Effector memory CD8-positive, alpha-beta T cell (primary cell): ENCODE data around the gene ZPR1.

ENCODE experiments used
- ATAC-seq: fragments of 150-1000 bp; cut with Tn5 transposase; replicated peaks from 2 replicates; pipeline ENCODE4 v1.10.0; 2021; ENCODE audit warnings: mild to moderate bottlenecking, moderate library complexity
- DNase-seq, 3 experiments: peaks; one replicate each; pipeline ENCODE4 v3.0.0; 2021
- H3K27ac Mint-ChIP-seq, 2 donors: one replicate each; pipeline ENCODE4 v1.8.0; 2022; ENCODE audit warnings: mild to moderate bottlenecking in 2 of 2, mixed read lengths in 2 of 2, moderate library complexity in 2 of 2
- H3K27me3 Mint-ChIP-seq, 2 donors: one replicate each; pipeline ENCODE4 v1.8.0; 2022; ENCODE audit warnings: mixed read lengths in 2 of 2
- H3K36me3 Mint-ChIP-seq: one replicate; pipeline ENCODE4 v1.8.0; 2022; ENCODE audit warnings: mild to moderate bottlenecking, moderate library complexity, mixed read lengths; ENCODE audit not compliant: insufficient read depth
- H3K4me1 Mint-ChIP-seq, 2 donors: one replicate each; pipeline ENCODE4 v1.8.0; 2022; ENCODE audit warnings: low read depth in 2 of 2, mixed read lengths in 2 of 2
- H3K4me3 Mint-ChIP-seq, 2 donors: one replicate each; pipeline ENCODE4 v1.8.0; 2022; ENCODE audit warnings: mild to moderate bottlenecking in 2 of 2, mixed read lengths in 2 of 2, moderate library complexity in 2 of 2
- H3K9me3 Mint-ChIP-seq, 2 donors: one replicate each; pipeline ENCODE4 v1.8.0; 2022; ENCODE audit warnings: mixed read lengths in 2 of 2

Gene ZPR1

GRCh38 chr11:116829525-116830183 lies 41.8 kb upstream of the ZPR1 start, which contains the start of gene APOC3:
Gene APOC3, plus strand, starts transcription at chr11:116829907. Its CDS starts 676 bp downstream, at chr11:116830583.
- H3K36me3 Mint-ChIP-seq, result peaks cover 1% of the 10 kb centered on the region
- peaks cover 1 to 2% of the 10 kb centered on the region in 2 donors for H3K4me1 Mint-ChIP-seq
- ATAC-seq, result no peak
- H3K4me3 Mint-ChIP-seq, result no peak within 1 kb of the TSS
- peak within 1 kb of the TSS in 1 of 2 donors; percentile 38 for H3K27ac Mint-ChIP-seq
- H3K9me3 Mint-ChIP-seq, result no peaks in the 10 kb centered on the region
- H3K27me3 Mint-ChIP-seq, result no peaks in the 10 kb centered on the region
- DNase-seq, result no peak

DNA sequence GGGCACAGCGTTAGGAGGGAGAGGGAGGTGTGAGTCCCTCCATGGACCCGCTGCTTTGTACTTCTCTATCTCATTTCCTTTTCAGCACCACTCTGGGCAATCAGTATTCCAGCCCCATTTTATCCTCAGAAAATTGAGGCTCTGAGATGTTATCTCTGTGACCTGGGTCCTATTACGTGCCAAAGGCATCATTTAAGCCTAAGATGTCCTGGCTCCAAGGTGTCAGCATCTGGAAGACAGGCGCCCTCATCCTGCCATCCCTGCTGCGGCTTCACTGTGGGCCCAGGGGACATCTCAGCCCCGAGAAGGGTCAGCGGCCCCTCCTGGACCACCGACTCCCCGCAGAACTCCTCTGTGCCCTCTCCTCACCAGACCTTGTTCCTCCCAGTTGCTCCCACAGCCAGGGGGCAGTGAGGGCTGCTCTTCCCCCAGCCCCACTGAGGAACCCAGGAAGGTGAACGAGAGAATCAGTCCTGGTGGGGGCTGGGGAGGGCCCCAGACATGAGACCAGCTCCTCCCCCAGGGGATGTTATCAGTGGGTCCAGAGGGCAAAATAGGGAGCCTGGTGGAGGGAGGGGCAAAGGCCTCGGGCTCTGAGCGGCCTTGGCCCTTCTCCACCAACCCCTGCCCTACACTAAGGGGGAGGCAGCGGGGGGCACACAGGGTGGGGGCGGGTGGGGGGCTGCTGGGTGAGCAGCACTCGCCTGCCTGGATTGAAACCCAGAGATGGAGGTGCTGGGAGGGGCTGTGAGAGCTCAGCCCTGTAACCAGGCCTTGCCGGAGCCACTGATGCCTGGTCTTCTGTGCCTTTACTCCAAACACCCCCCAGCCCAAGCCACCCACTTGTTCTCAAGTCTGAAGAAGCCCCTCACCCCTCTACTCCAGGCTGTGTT lies 41.1 kb upstream of the ZPR1 start:
- Mint-ChIP-seq H3K4me1 (no peaks in the 10 kb centered on the region), H3K27me3 (no peaks in the 10 kb centered on the region), H3K36me3 (no peaks in the 10 kb centered on the region), H3K9me3 (no peaks in the 10 kb centered on the region), H3K27ac (no peak overlapping the region), H3K4me3 (no peak overlapping the region)
- ATAC-seq, result no peak
- DNase-seq, result no peak

- Mint-ChIP-seq H3K27ac (no peak overlapping the region), H3K4me3 (no peak overlapping the region)
- no peak for ATAC-seq
These were observed 39.6 kb upstream of the ZPR1 start for GRCh38 chr11:116827461-116827860.

DNA sequence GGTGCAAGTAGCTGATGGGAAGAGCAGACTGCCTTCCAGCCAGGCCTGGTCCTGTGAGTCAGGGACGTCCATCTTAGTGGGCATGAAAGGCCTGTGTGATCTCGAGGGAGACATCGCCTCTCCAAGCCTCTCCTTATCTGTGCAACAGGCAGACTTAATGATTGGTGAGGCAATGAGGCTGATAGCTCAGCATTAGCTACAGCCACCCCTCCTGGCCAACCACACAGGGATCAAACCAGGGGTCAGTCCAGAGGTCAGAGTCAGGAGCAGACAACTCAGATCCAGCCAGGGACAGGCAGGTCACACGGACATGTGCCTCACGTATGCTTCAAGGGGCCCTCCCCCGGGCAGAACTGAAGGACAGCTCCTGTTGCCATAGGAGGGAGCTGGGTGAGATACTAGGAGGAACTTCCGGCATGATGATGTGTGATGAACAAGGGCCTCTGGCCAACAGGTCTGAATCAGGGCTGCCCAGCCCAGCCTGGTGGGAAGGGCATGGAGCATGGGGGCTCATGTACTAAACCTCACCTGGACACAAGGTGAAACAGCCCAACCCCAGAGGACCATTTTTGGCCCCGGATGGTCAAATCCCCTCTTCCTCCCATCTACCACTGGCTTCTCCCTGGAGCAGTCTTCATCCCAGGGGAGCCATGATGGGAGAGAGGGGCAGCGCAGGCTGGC lies 39.1 kb upstream of the ZPR1 start:
- H3K4me1 Mint-ChIP-seq, result no peaks in the 10 kb centered on the region
- H3K4me3 Mint-ChIP-seq, result no peak overlapping the region
- ATAC-seq (no peak), DNase-seq (no peak)
- H3K27ac Mint-ChIP-seq, result no peak overlapping the region
- no peaks in the 10 kb centered on the region for H3K27me3 Mint-ChIP-seq
- H3K36me3 Mint-ChIP-seq, result no peaks in the 10 kb centered on the region
- H3K9me3 Mint-ChIP-seq, result no peaks in the 10 kb centered on the region

More at GRCh38 chr11:116827461-116827860, 39.6 kb upstream of the ZPR1 start:
- DNase-seq, result no peak
- Mint-ChIP-seq H3K27me3 (no peaks in the 10 kb centered on the region), H3K4me1 (no peaks in the 10 kb centered on the region), H3K9me3 (no peaks in the 10 kb centered on the region), H3K36me3 (no peaks in the 10 kb centered on the region)

- no peak overlapping the region for H3K4me3 Mint-ChIP-seq
- no peaks in the 10 kb centered on the region for H3K36me3 Mint-ChIP-seq
- H3K27me3 Mint-ChIP-seq, result no peaks in the 10 kb centered on the region
- DNase-seq, result no peak
- H3K4me1 Mint-ChIP-seq, result no peaks in the 10 kb centered on the region
- no peak for ATAC-seq
- no peak overlapping the region for H3K27ac Mint-ChIP-seq
- H3K9me3 Mint-ChIP-seq, result no peaks in the 10 kb centered on the region
These were observed 38.3 kb upstream of the ZPR1 start for GRCh38 chr11:116825854-116826750.

- H3K27me3 Mint-ChIP-seq, result no peaks in the 10 kb centered on the region
- H3K4me3 Mint-ChIP-seq, result no peak overlapping the region
- H3K36me3 Mint-ChIP-seq, result no peaks in the 10 kb centered on the region
- H3K4me1 Mint-ChIP-seq, result no peaks in the 10 kb centered on the region
- no peak for ATAC-seq
- H3K9me3 Mint-ChIP-seq, result no peaks in the 10 kb centered on the region
- no peak for DNase-seq
- H3K27ac Mint-ChIP-seq, result no peak overlapping the region
These were observed 37.6 kb upstream of the ZPR1 start for GRCh38 chr11:116825434-116825833.

GRCh38 chr11:116823031-116823843 lies 35.4 kb upstream of the ZPR1 start, which contains the start of gene APOA4:
Gene APOA4, minus strand, starts transcription at chr11:116823304. Its CDS starts 113 bp downstream, at chr11:116823191.
- DNase-seq (no peak), ATAC-seq (no peak)
- no peaks in the 10 kb centered on the region for H3K9me3 Mint-ChIP-seq
- H3K27me3 Mint-ChIP-seq, result no peaks in the 10 kb centered on the region
- no peaks in the 10 kb centered on the region for H3K4me1 Mint-ChIP-seq
- H3K27ac Mint-ChIP-seq, result no peak within 1 kb of the TSS
- H3K4me3 Mint-ChIP-seq, result no peak within 1 kb of the TSS
- H3K36me3 Mint-ChIP-seq, result no peaks in the 10 kb centered on the region

DNA sequence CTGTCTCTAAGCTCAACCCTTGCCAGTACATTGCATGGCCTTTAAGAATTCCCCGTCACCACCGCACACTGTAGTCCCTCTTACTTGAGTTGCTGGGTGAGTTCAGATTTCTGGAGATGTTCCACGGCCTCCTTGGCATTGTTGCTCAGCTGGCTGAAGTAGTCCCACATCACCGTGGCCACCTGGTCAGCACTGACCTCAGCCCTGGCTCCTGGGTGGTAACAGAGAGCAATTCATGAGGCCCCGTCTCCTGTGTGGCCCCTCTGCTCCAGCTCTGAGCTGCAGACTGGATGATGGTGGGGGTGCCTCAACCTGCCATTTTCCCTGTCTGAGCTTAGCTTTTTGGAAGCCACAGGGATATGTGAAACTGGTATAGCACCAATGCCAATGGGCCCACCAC lies 34.8 kb upstream of the ZPR1 start:
- Mint-ChIP-seq H3K27me3 (no peaks in the 10 kb centered on the region), H3K36me3 (no peaks in the 10 kb centered on the region), H3K4me3 (no peak overlapping the region), H3K27ac (no peak overlapping the region), H3K4me1 (no peaks in the 10 kb centered on the region), H3K9me3 (no peaks in the 10 kb centered on the region)
- ATAC-seq (no peak), DNase-seq (no peak)

GRCh38 chr11:116821050-116821918 lies 33.5 kb upstream of the ZPR1 start:
- ATAC-seq, result no peak
- Mint-ChIP-seq H3K36me3 (no peaks in the 10 kb centered on the region), H3K9me3 (no peaks in the 10 kb centered on the region), H3K27me3 (no peaks in the 10 kb centered on the region), H3K4me3 (no peak overlapping the region), H3K27ac (peak overlapping the region in 1 of 2 donors; percentile 60), H3K4me1 (no peaks in the 10 kb centered on the region)
- DNase-seq, result no peak

GRCh38 chr11:116819049-116819448 lies 31.2 kb upstream of the ZPR1 start:
- no peaks in the 10 kb centered on the region for H3K27me3 Mint-ChIP-seq
- no peak for DNase-seq
- no peaks in the 10 kb centered on the region for H3K4me1 Mint-ChIP-seq
- ATAC-seq, result no peak
- H3K36me3 Mint-ChIP-seq, result no peaks in the 10 kb centered on the region
- no peaks in the 10 kb centered on the region for H3K9me3 Mint-ChIP-seq
- H3K4me3 Mint-ChIP-seq, result no peak overlapping the region
- H3K27ac Mint-ChIP-seq, result no peak overlapping the region

DNA sequence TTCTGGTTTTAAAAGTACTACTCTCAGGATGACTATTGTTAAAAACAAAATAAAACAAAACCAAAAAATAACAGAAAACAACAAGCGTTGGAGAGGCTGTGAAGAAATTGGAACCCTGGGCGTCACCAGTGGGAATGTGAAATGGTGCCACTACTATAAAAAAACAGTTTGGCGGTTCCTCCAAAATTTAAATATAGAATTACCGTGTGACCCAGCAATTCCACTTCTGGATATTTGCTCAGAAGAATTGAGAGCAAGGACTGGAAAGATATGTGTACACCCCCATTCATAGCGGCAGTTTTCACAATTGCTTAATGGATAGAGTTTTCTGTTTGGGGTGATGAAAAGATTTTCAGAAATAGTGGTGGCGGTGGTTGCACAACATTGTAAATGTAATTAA lies 26.7 kb upstream of the ZPR1 start:
- H3K4me3 Mint-ChIP-seq, result no peak overlapping the region
- H3K27me3 Mint-ChIP-seq, result no peaks in the 10 kb centered on the region
- DNase-seq (no peak), ATAC-seq (no peak)
- H3K4me1 Mint-ChIP-seq, result no peaks in the 10 kb centered on the region
- H3K27ac Mint-ChIP-seq, result no peak overlapping the region
- no peaks in the 10 kb centered on the region for H3K36me3 Mint-ChIP-seq
- H3K9me3 Mint-ChIP-seq, result no peaks in the 10 kb centered on the region
